Cardiac muscle cell (in vitro differentiated cells and primary cell): ENCODE data around the gene CAMKK1. TPM values are rescaled to one million over a fixed set of nuclear protein-coding genes. Genes with fewer than 3 reads are reported as not detected.
A peak's percentile ranks its signal among the peaks of the same experiment; 100 is the strongest.

Experiments used
- DNase-seq, 2 donors: peaks; one replicate each; pipeline versions ENCODE4 v3.0.0 to v3.0.0-alpha.2; 2010 to 2017; ENCODE audit warnings: low read depth in 1 of 2, low spot score in 1 of 2
- H3K27ac ChIP-seq: fragments of 200-600 bp; sonication (generic); 2 replicates; pipeline ENCODE4 v1.5.1; 2016
- H3K27me3 ChIP-seq: fragments of 200-600 bp; sonication (generic); 2 replicates; pipeline ENCODE4 v1.6.0; 2016; ENCODE audit warnings: control low read depth
- H3K36me3 ChIP-seq: fragments of 200-600 bp; sonication (generic); 2 replicates; pipeline ENCODE4 v1.5.1; 2016; ENCODE audit warnings: control low read depth
- H3K4me1 ChIP-seq: fragments of 200-600 bp; sonication (generic); 2 replicates; pipeline ENCODE4 v1.8.1; 2017; ENCODE audit warnings: low read depth, mild to moderate bottlenecking, mixed run types
- H3K4me3 ChIP-seq: fragments of 200-600 bp; sonication (generic); 2 replicates; pipeline ENCODE4 v1.5.1; 2016; ENCODE audit warnings: mild to moderate bottlenecking
- H3K9me3 ChIP-seq: fragments of 200-600 bp; sonication (generic); 2 replicates; pipeline ENCODE4 v1.5.1; 2017; ENCODE audit warnings: low read depth, mild to moderate bottlenecking, control low read depth
- CTCF ChIP-seq: IDR thresholded peaks from 2 replicates; pipeline ENCODE4 v1.5.1; 2012; ENCODE audit warnings: low read depth, mild to moderate bottlenecking, low read length
- polyA plus RNA-seq: library from polyadenylated mRNA; unstranded; fragments of >200 nt; fragmentation: Nextera tagmentation; extraction: Ambion mirVana; gene quantifications from 2 replicates; pipeline ENCODE4 v1.2.1, GENCODE V29; 2016
- total RNA-seq: library from RNA; depleted of rRNA; stranded (reverse); fragments of >200 nt; gene quantifications from 2 replicates; pipeline ENCODE4 v1.2.3, GENCODE V29; 2016

The CAMKK1 gene
- total RNA-seq = 9.9 and 12.4 TPM in 2 replicates
- 6.5 and 7.7 TPM in 2 replicates for polyA plus RNA-seq

GRCh38 chr17:3893003-3893719 lies at the start of gene CAMKK1:
TSS of gene CAMKK1 (minus strand) at chr17:3893053. CDS start at chr17:3885687, 7,366 bp downstream.
- TF ChIP-seq CTCF = no peak
- Histone ChIP-seq H3K36me3 (no peaks in the 10 kb centered on the region), H3K9me3 (no peaks in the 10 kb centered on the region), H3K4me3 (peak within 1 kb of the TSS; percentile 88), H3K27ac (peak within 1 kb of the TSS; percentile 58), H3K4me1 (peaks cover 22% of the 10 kb centered on the region), H3K27me3 (peaks cover 8% of the 10 kb centered on the region)
- DNase-seq = peak; percentile 87 to 94

DNA sequence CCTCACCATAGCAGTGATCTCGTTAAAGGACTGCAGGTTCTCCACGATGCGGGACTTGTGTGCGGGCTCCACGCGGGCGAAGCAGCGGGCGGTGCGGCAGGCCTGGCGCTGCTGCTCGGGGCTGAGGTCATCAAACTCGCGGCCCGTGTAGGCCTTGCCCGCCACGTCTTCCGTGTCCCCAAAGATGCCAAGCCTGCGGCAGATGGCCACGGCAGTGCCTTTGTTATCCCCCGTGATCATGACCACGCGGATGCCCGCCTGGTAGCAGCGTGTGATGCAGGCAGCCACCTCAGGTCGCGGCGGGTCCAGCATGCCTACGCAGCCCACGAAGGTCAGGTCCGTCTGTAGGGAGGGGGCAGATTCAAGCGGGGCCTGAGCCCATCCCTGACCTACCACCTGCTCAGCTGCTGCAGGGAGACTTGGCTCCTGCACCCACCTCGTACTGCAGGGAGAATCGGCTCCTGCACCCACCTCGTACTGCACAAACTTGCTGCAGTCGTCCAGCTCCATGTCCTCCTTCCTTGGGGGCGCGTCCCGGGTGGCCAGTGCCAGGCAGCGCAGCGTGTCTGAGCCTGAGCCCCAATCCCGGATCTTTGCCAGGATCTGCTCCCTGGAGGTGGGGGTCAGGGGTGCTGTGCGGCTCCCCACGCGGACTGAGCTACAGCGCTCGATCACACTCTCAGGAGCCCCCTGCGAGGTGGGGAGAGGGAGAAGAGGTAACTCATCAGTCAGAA lies 48.3 kb upstream of the CAMKK1 start:
- Histone ChIP-seq H3K4me1 (no peaks in the 10 kb centered on the region), H3K36me3 (no peaks in the 10 kb centered on the region), H3K9me3 (no peaks in the 10 kb centered on the region), H3K27me3 (no peaks in the 10 kb centered on the region), H3K4me3 (no peak overlapping the region), H3K27ac (no peak overlapping the region)
- no peak for TF ChIP-seq CTCF
- no peak for DNase-seq

GRCh38 chr17:3937359-3937758 lies 44.5 kb upstream of the CAMKK1 start:
- Histone ChIP-seq H3K4me1 (no peaks in the 10 kb centered on the region), H3K27me3 (no peaks in the 10 kb centered on the region), H3K9me3 (no peaks in the 10 kb centered on the region), H3K4me3 (no peak overlapping the region), H3K36me3 (no peaks in the 10 kb centered on the region), H3K27ac (no peak overlapping the region)
- DNase-seq = no peak
- TF ChIP-seq CTCF = no peak

- TF ChIP-seq CTCF = no peak
- no peaks in the 10 kb centered on the region for H3K36me3 ChIP-seq
- no peaks in the 10 kb centered on the region for H3K27me3 ChIP-seq
- H3K9me3 ChIP-seq = no peaks in the 10 kb centered on the region
- peak in 1 of 2 donors; percentile 55 for DNase-seq
- H3K27ac ChIP-seq = no peak overlapping the region
- no peaks in the 10 kb centered on the region for H3K4me1 ChIP-seq
- no peak overlapping the region for H3K4me3 ChIP-seq
Measured at GRCh38 chr17:3935825-3936355, 43.0 kb upstream of the CAMKK1 start.

- H3K4me1 ChIP-seq = no peaks in the 10 kb centered on the region
- H3K4me3 ChIP-seq = no peak overlapping the region
- no peaks in the 10 kb centered on the region for H3K36me3 ChIP-seq
- H3K9me3 ChIP-seq = no peaks in the 10 kb centered on the region
- no peak overlapping the region for H3K27ac ChIP-seq
- peak; percentile 82 for TF ChIP-seq CTCF
- no peaks in the 10 kb centered on the region for H3K27me3 ChIP-seq
- peak; percentile 88 to 89 for DNase-seq
Measured at GRCh38 chr17:3935140-3935542, 42.3 kb upstream of the CAMKK1 start.
